HepG2 (cell line): ENCODE measurements around the gene CDC42BPG. TPM values are rescaled to one million over a fixed set of nuclear protein-coding genes. Genes with fewer than 3 reads are reported as not detected.

ENCODE experiments used
- ATAD3A ChIP-seq: sonication (generic); formaldehyde crosslinking; IDR thresholded peaks from 2 replicates; pipeline ENCODE4 v1.4.0; 2020; ENCODE audit warnings: missing genetic modification reagents
- ATF1 ChIP-seq: IDR thresholded peaks from 2 replicates; pipeline ENCODE4 v1.6.1; 2016; ENCODE audit warnings: mild to moderate bottlenecking, control low read depth
- CENPBD1 ChIP-seq: sonication (generic); formaldehyde crosslinking; IDR thresholded peaks from 2 replicates; pipeline ENCODE4 v1.8.0; 2022; ENCODE audit warnings: missing genetic modification reagents, low read depth, mild to moderate bottlenecking, borderline replicate concordance
- GFI1 ChIP-seq: sonication (generic); formaldehyde crosslinking; IDR thresholded peaks from 2 replicates; pipeline ENCODE4 v1.5.0; 2020; ENCODE audit warnings: missing genetic modification reagents, mild to moderate bottlenecking, borderline replicate concordance
- HMG20B ChIP-seq: conservative IDR thresholded peaks from 2 replicates; pipeline ENCODE4 v1.6.1; 2016; ENCODE audit warnings: missing genetic modification reagents, missing compliant biosample characterization
- NCOA1 ChIP-seq: sonication (generic); formaldehyde crosslinking; IDR thresholded peaks from 2 replicates; pipeline ENCODE4 v1.9.0; 2021; ENCODE audit warnings: missing genetic modification reagents
- RXRB ChIP-seq: IDR thresholded peaks from 2 replicates; pipeline ENCODE4 v1.6.1; 2016; ENCODE audit warnings: borderline replicate concordance, missing genetic modification reagents, missing compliant biosample characterization
- SOX6 ChIP-seq, 2 experiments: fragments of 450-650 bp in 1 of 2; sonication (generic) in 1 of 2; formaldehyde crosslinking in 1 of 2; IDR thresholded peaks; 2 replicates each; pipeline versions ENCODE4 v1.4.0 to v1.6.1; 2017 to 2020; ENCODE audit warnings: antibody characterized with exemption in 1 of 2, mild to moderate bottlenecking in 1 of 2, missing genetic modification reagents in 1 of 2
- SP1 ChIP-seq, 2 experiments: fragments of 450-650 bp in 1 of 2; sonication (generic) in 1 of 2; formaldehyde crosslinking in 1 of 2; IDR thresholded peaks; 2 replicates each; pipeline versions ENCODE4 v1.4.0 to v1.6.1; 2016 to 2020; ENCODE audit warnings: missing genetic modification reagents in 1 of 2
- ZNF33A ChIP-seq: sonication (generic); formaldehyde crosslinking; IDR thresholded peaks from 2 replicates; pipeline ENCODE4 v1.5.1; 2020; ENCODE audit warnings: missing genetic modification reagents, mild to moderate bottlenecking, moderate library complexity, borderline replicate concordance
- ZNF550 ChIP-seq: sonication (generic); formaldehyde crosslinking; IDR thresholded peaks from 2 replicates; pipeline ENCODE4 v1.4.0; 2020; ENCODE audit warnings: mild to moderate bottlenecking, missing genetic modification reagents, borderline replicate concordance
- ZNF569 ChIP-seq: sonication (generic); formaldehyde crosslinking; IDR thresholded peaks from 2 replicates; pipeline ENCODE4 v1.5.0; 2020; ENCODE audit warnings: mild to moderate bottlenecking, missing genetic modification reagents, moderate library complexity, borderline replicate concordance
- ZNF615 ChIP-seq: sonication (generic); formaldehyde crosslinking; IDR thresholded peaks from 2 replicates; pipeline ENCODE4 v1.5.0; 2020; ENCODE audit warnings: mild to moderate bottlenecking, missing genetic modification reagents, borderline replicate concordance
- ZNF616 ChIP-seq: sonication (generic); formaldehyde crosslinking; IDR thresholded peaks from 2 replicates; pipeline ENCODE4 v1.5.0; 2020; ENCODE audit warnings: low read depth, mild to moderate bottlenecking, missing genetic modification reagents
- ZNF629 ChIP-seq: sonication (generic); formaldehyde crosslinking; conservative IDR thresholded peaks from 2 replicates; pipeline ENCODE4 v1.5.0; 2020; ENCODE audit warnings: missing genetic modification reagents
- ZNF710 ChIP-seq: sonication (generic); formaldehyde crosslinking; IDR thresholded peaks from 2 replicates; pipeline ENCODE4 v1.5.0; 2020; ENCODE audit warnings: mild to moderate bottlenecking, missing genetic modification reagents, borderline replicate concordance
- ZNF879 ChIP-seq: sonication (generic); formaldehyde crosslinking; IDR thresholded peaks from 2 replicates; pipeline ENCODE4 v1.8.1; 2023; ENCODE audit warnings: missing genetic modification reagents
- polyA plus RNA-seq, 8 experiments: library from polyadenylated mRNA; depleted of rRNA in 3 of 8; stranded (reverse) in 7 of 8; unstranded in 1 of 8; fragments of >200 nt; fragmentation: Illumina TruSeq in 4 of 8; extraction: Trizol in 4 of 8; gene quantifications; 2 replicates each; pipeline versions ENCODE4 v1.2.1 to v1.2.3, GENCODE V29; 2011 to 2016; ENCODE audit warnings: low read depth in 4 of 8, missing spikeins in 1 of 8, mixed read lengths in 1 of 8; ENCODE audit not compliant: insufficient read depth in 1 of 8
- total RNA-seq, 5 experiments: library from RNA; depleted of rRNA; stranded (reverse); fragments of >200 nt; fragmentation: Illumina TruSeq; extraction: Trizol; gene quantifications; 2 replicates each; pipeline ENCODE4 v1.2.3, GENCODE V29; 2016; ENCODE audit warnings: low read depth in 1 of 5
- TF ChIP-seq, protein P1 (sequence below): sonication (generic); formaldehyde crosslinking; conservative IDR thresholded peaks from 2 replicates; pipeline ENCODE4 v1.4.0; 2020; ENCODE audit warnings: missing genetic modification reagents
- TF ChIP-seq, protein P2 (sequence below): sonication (generic); formaldehyde crosslinking; IDR thresholded peaks from 2 replicates; pipeline ENCODE4 v1.9.0; 2021; ENCODE audit warnings: missing genetic modification reagents, borderline replicate concordance
- TF ChIP-seq, protein P3 (sequence below): sonication (generic); formaldehyde crosslinking; IDR thresholded peaks from 2 replicates; pipeline ENCODE4 v1.8.0; 2022; ENCODE audit warnings: missing genetic modification reagents, mild to moderate bottlenecking, moderate library complexity, borderline replicate concordance
- TF ChIP-seq, protein P4 (sequence below): sonication (generic); formaldehyde crosslinking; IDR thresholded peaks from 2 replicates; pipeline ENCODE4 v1.4.0; 2020; ENCODE audit warnings: missing genetic modification reagents

Gene CDC42BPG
- total and polyA plus RNA-seq, 2 of the 13 experiments (the other 11 are each of a cell fraction or from before 2014, with no cell fraction given) = 0.55 to 1.4 TPM

DNA sequence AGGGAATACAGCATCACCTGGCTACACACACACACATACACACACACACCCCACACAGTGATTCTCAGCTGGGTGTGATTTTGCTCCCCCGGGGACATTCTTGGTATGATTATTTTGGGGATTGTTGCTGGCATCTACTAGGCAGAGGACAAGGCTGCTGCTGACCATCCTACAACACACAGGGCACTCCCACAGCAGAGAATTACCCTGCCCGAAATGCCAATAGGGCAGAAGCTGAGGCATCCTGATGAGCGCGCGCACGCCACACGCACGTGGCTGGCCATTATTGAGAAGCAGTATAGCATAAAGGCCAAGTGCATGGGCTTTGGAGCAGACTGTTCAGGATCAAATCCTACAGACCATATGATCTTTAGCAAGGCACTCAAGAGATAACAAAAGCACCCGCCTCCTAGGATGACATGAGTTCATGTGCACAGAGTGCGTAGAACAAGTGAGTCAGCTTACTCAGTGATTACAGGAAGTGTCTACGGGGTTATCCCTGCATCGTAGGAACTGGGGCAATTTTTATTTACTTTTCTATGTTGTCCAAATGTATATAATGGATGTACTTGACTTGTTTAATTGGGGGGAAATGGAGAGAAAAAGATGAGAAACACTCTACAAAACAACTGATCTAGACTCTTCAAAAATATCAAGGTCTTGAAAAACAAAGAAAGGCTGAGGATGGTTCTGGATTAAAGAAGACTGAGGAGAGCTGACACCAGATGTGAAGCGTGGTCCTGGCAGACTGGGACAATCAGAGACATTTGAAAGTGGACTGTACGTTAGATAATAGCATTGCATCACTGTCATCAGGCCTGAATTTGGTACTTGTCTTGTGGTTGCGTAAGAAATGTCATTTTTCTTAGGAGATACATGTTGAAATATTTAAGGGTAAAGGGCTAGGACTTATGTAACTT is 41.2 kb upstream of the CDC42BPG start (continued):
- TF ChIP-seq ZNF550 (CRISPR knock-in tag) = no peak
- TF ChIP-seq, protein P1, sequence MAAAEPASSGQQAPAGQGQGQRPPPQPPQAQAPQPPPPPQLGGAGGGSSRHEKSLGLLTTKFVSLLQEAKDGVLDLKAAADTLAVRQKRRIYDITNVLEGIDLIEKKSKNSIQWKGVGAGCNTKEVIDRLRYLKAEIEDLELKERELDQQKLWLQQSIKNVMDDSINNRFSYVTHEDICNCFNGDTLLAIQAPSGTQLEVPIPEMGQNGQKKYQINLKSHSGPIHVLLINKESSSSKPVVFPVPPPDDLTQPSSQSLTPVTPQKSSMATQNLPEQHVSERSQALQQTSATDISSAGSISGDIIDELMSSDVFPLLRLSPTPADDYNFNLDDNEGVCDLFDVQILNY (CRISPR knock-in tag) = no peak
- no peak for TF ChIP-seq ZNF616 (CRISPR knock-in tag)
- TF ChIP-seq NCOA1 = no peak
- no peak for TF ChIP-seq ZNF615 (CRISPR knock-in tag)
- TF ChIP-seq HMG20B = no peak
- TF ChIP-seq SOX6 (IDR thresholded peaks at IDR 0.05) = no peak
- peak; percentile 81 for TF ChIP-seq SOX6 (CRISPR knock-in tag; IDR thresholded peaks at IDR 0.05)
- no peak for TF ChIP-seq ATAD3A (CRISPR knock-in tag)
- no peak for TF ChIP-seq ZNF879
- peak; percentile 73; the same call in 1 of the 2 replicates for TF ChIP-seq RXRB (CRISPR knock-in tag)
- TF ChIP-seq, protein P2, sequence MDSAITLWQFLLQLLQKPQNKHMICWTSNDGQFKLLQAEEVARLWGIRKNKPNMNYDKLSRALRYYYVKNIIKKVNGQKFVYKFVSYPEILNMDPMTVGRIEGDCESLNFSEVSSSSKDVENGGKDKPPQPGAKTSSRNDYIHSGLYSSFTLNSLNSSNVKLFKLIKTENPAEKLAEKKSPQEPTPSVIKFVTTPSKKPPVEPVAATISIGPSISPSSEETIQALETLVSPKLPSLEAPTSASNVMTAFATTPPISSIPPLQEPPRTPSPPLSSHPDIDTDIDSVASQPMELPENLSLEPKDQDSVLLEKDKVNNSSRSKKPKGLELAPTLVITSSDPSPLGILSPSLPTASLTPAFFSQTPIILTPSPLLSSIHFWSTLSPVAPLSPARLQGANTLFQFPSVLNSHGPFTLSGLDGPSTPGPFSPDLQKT (CRISPR knock-in tag) = no peak
- TF ChIP-seq, protein P3, sequence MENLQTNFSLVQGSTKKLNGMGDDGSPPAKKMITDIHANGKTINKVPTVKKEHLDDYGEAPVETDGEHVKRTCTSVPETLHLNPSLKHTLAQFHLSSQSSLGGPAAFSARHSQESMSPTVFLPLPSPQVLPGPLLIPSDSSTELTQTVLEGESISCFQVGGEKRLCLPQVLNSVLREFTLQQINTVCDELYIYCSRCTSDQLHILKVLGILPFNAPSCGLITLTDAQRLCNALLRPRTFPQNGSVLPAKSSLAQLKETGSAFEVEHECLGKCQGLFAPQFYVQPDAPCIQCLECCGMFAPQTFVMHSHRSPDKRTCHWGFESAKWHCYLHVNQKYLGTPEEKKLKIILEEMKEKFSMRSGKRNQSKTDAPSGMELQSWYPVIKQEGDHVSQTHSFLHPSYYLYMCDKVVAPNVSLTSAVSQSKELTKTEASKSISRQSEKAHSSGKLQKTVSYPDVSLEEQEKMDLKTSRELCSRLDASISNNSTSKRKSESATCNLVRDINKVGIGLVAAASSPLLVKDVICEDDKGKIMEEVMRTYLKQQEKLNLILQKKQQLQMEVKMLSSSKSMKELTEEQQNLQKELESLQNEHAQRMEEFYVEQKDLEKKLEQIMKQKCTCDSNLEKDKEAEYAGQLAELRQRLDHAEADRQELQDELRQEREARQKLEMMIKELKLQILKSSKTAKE (CRISPR knock-in tag) = peak; percentile 75; the same call in 1 of the 2 replicates
- TF ChIP-seq ZNF710 (CRISPR knock-in tag) = no peak
- TF ChIP-seq SP1 (IDR thresholded peaks at IDR 0.05) = no peak
- TF ChIP-seq SP1 (CRISPR knock-in tag; IDR thresholded peaks at IDR 0.05) = no peak
- TF ChIP-seq ZNF33A (CRISPR knock-in tag) = no peak
- no peak for TF ChIP-seq CENPBD1 (CRISPR knock-in tag)
- TF ChIP-seq, protein P4, sequence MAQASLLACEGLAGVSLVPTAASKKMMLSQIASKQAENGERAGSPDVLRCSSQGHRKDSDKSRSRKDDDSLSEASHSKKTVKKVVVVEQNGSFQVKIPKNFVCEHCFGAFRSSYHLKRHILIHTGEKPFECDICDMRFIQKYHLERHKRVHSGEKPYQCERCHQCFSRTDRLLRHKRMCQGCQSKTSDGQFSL (CRISPR knock-in tag) = no peak
- TF ChIP-seq ZNF629 (CRISPR knock-in tag) = no peak
- no peak for TF ChIP-seq ATF1
- TF ChIP-seq ZNF569 (CRISPR knock-in tag) = no peak
- TF ChIP-seq GFI1 (CRISPR knock-in tag) = no peak
